GM23338 (cell line): ENCODE measurements around the gene TRHDE. TPM values are rescaled to one million over a fixed set of nuclear protein-coding genes. Genes with fewer than 3 reads are reported as not detected.

Source experiments
- ATAC-seq: fragments of 200-7000 bp; cut with Tn5 transposase; 3 replicates; pipeline ENCODE4 v1.9.1; 2020
- DNase-seq: peaks from one replicate; pipeline ENCODE4 v3.0.0-alpha.2; 2015; ENCODE audit warnings: low spot score
- H2AFZ ChIP-seq: fragments of 200-600 bp; sonication (generic); 2 replicates; pipeline ENCODE4 v1.8.0; 2016; ENCODE audit warnings: antibody characterized with exemption, mild to moderate bottlenecking, moderate library complexity
- H3F3A ChIP-seq: fragments of 200-600 bp; sonication (generic); replicated peaks from 2 replicates; pipeline ENCODE4 v1.8.0; 2017; ENCODE audit warnings: antibody characterized with exemption, mixed run types, low read depth
- H3K27ac ChIP-seq: fragments of 200-600 bp; sonication (generic); 2 replicates; pipeline ENCODE4 v1.6.1; 2016; ENCODE audit warnings: low read depth
- H3K27me3 ChIP-seq: fragments of 200-600 bp; sonication (generic); 2 replicates; pipeline ENCODE4 v1.8.0; 2016; ENCODE audit warnings: mild to moderate bottlenecking, mixed run types, moderate library complexity; ENCODE audit not compliant: insufficient read depth
- H3K36me3 ChIP-seq: fragments of 200-600 bp; sonication (generic); 2 replicates; pipeline ENCODE4 v1.8.0; 2016; ENCODE audit warnings: mild to moderate bottlenecking; ENCODE audit not compliant: insufficient read depth
- H3K4me1 ChIP-seq: fragments of 200-600 bp; sonication (generic); 2 replicates; pipeline ENCODE4 v1.8.0; 2016; ENCODE audit warnings: mild to moderate bottlenecking, moderate library complexity; ENCODE audit not compliant: insufficient read depth
- H3K4me2 ChIP-seq: fragments of 200-600 bp; sonication (generic); 2 replicates; pipeline ENCODE4 v1.7.1; 2017; ENCODE audit warnings: mixed run types
- H3K4me3 ChIP-seq: fragments of 200-600 bp; sonication (generic); 2 replicates; pipeline ENCODE4 v1.6.1; 2016; ENCODE audit warnings: mixed run types
- H3K79me2 ChIP-seq: fragments of 200-600 bp; sonication (generic); replicated peaks from 2 replicates; pipeline ENCODE4 v1.8.0; 2017; ENCODE audit warnings: mild to moderate bottlenecking; ENCODE audit not compliant: insufficient read depth
- H3K9me2 ChIP-seq: fragments of 200-600 bp; sonication (generic); 2 replicates; pipeline ENCODE4 v1.8.0; 2017; ENCODE audit not compliant: insufficient read depth
- H4K20me1 ChIP-seq: fragments of 200-600 bp; sonication (generic); replicated peaks from 2 replicates; pipeline ENCODE4 v1.8.0; 2017; ENCODE audit warnings: mild to moderate bottlenecking; ENCODE audit not compliant: insufficient read depth
- H3K27ac Mint-ChIP-seq: 2 replicates; pipeline ENCODE4 v1.8.0; 2020; ENCODE audit warnings: inconsistent platforms, mild to moderate bottlenecking, moderate library complexity, mixed read lengths
- H3K27me3 Mint-ChIP-seq: 3 replicates; pipeline ENCODE4 v1.8.0; 2022; ENCODE audit warnings: low read depth, mild to moderate bottlenecking, moderate library complexity, mixed read lengths, inconsistent platforms; ENCODE audit not compliant: insufficient read depth, poor library complexity
- H3K36me3 Mint-ChIP-seq: 3 replicates; pipeline ENCODE4 v1.8.0; 2021; ENCODE audit warnings: low read depth, mild to moderate bottlenecking, inconsistent platforms, moderate library complexity, mixed read lengths
- H3K4me1 Mint-ChIP-seq: 3 replicates; pipeline ENCODE4 v1.8.0; 2020; ENCODE audit warnings: mild to moderate bottlenecking, inconsistent platforms, mixed read lengths
- H3K4me3 Mint-ChIP-seq: 3 replicates; pipeline ENCODE4 v1.8.0; 2021; ENCODE audit warnings: moderate library complexity, mild to moderate bottlenecking, inconsistent platforms, mixed read lengths
- H3K9me3 Mint-ChIP-seq: 3 replicates; pipeline ENCODE4 v1.8.0; 2020; ENCODE audit warnings: moderate library complexity, mild to moderate bottlenecking, inconsistent platforms, mixed read lengths
- CREB1 ChIP-seq: fragments of 250-450 bp; sonication (Bioruptor Pico); IDR thresholded peaks from 2 replicates; pipeline ENCODE4 v1.5.0; 2020; ENCODE audit warnings: low read depth, mild to moderate bottlenecking, moderate library complexity
- CTCF ChIP-seq, 2 experiments: fragments of 200-600 bp in 1 of 2; sonication (generic) in 1 of 2; conservative IDR thresholded peaks; 2 replicates each; pipeline versions ENCODE4 v1.5.1 to v1.6.1; 2016 to 2017; ENCODE audit warnings: antibody characterized with exemption in 2 of 2, low read depth in 2 of 2, mild to moderate bottlenecking in 2 of 2, moderate library complexity in 1 of 2
- ETS1 ChIP-seq: IDR thresholded peaks from 2 replicates; pipeline ENCODE4 v1.6.1; 2016; ENCODE audit warnings: antibody characterized with exemption
- EZH2 ChIP-seq: fragments of 200-600 bp; sonication (generic); IDR thresholded peaks from one replicate; pipeline ENCODE4 v1.8.0; 2017; ENCODE audit warnings: antibody characterized with exemption, mild to moderate bottlenecking, low read depth; ENCODE audit not compliant: unreplicated experiment
- EZH2phosphoT487 ChIP-seq: fragments of 200-600 bp; sonication (generic); IDR thresholded peaks from one replicate; pipeline ENCODE4 v1.8.1; 2018; ENCODE audit warnings: antibody characterized with exemption; ENCODE audit not compliant: unreplicated experiment
- JUNB ChIP-seq: IDR thresholded peaks from one replicate; pipeline ENCODE4 v1.6.1; 2016; ENCODE audit warnings: antibody characterized with exemption; ENCODE audit not compliant: unreplicated experiment
- NANOG ChIP-seq: IDR thresholded peaks from 2 replicates; pipeline ENCODE4 v1.6.1; 2016; ENCODE audit warnings: antibody characterized with exemption, borderline replicate concordance
- POLR2AphosphoS5 ChIP-seq: IDR thresholded peaks from 2 replicates; pipeline ENCODE4 v1.6.1; 2016; ENCODE audit warnings: antibody characterized with exemption, low read depth
- REST ChIP-seq: IDR thresholded peaks from one replicate; pipeline ENCODE4 v1.6.1; 2018; ENCODE audit warnings: antibody characterized with exemption; ENCODE audit not compliant: unreplicated experiment
- STAT1 ChIP-seq: IDR thresholded peaks from one replicate; pipeline ENCODE4 v1.6.1; 2016; ENCODE audit warnings: antibody characterized with exemption; ENCODE audit not compliant: unreplicated experiment
- ZNF114 ChIP-seq: fragments of 250-450 bp; sonication (Bioruptor Pico); IDR thresholded peaks from 2 replicates; pipeline ENCODE4 v1.5.0; 2020; ENCODE audit warnings: mild to moderate bottlenecking, moderate library complexity
- ZNF331 ChIP-seq: fragments of 250-450 bp; sonication (Bioruptor Pico); IDR thresholded peaks from 2 replicates; pipeline ENCODE4 v1.5.0; 2020; ENCODE audit warnings: low read depth, mild to moderate bottlenecking, moderate library complexity
- ZNF462 ChIP-seq: fragments of 250-450 bp; sonication (Bioruptor Pico); IDR thresholded peaks from 2 replicates; pipeline ENCODE4 v1.5.0; 2020; ENCODE audit warnings: mild to moderate bottlenecking, moderate library complexity
- polyA plus RNA-seq: library from polyadenylated mRNA; unstranded; fragments of >200 nt; fragmentation: Nextera tagmentation; extraction: Ambion mirVana; gene quantifications from 2 replicates; pipeline ENCODE4 v1.2.1, GENCODE V29; 2016
- total RNA-seq: library from RNA; depleted of rRNA; stranded (reverse); fragments of >200 nt; shearing (Covaris generic); gene quantifications from 2 replicates; pipeline ENCODE4 v1.2.3, GENCODE V29; 2014

The TRHDE gene
- total and polyA plus RNA-seq, 2 experiments from 2014 or later = 1.3 to 7.7 TPM

- H3K9me2 ChIP-seq = peaks cover 6% of the 10 kb centered on the region; the same call in 1 of the 2 replicates
- no peaks in the 10 kb centered on the region for H3K4me1 ChIP-seq
- H3K4me2 ChIP-seq = no peak overlapping the region
- no peaks in the 10 kb centered on the region for H3K27me3 Mint-ChIP-seq
- H3K4me1 Mint-ChIP-seq = no peaks in the 10 kb centered on the region
- H3K36me3 Mint-ChIP-seq = no peaks in the 10 kb centered on the region
- H3K9me3 Mint-ChIP-seq = no peaks in the 10 kb centered on the region
- TF ChIP-seq ETS1 = no peak
- no peak for TF ChIP-seq EZH2phosphoT487
- no peak for TF ChIP-seq POLR2AphosphoS5
- no peak for TF ChIP-seq EZH2
- no peak for TF ChIP-seq JUNB
- TF ChIP-seq REST = no peak
- no peak for TF ChIP-seq CTCF (conservative IDR thresholded peaks at IDR 0.05; ENCODE audit: low read depth in 2 of 2)
- TF ChIP-seq CREB1 (CRISPR knock-in tag) = no peak
- TF ChIP-seq ZNF462 (CRISPR knock-in tag) = no peak
- no peak for TF ChIP-seq STAT1
- TF ChIP-seq ZNF114 = no peak
- no peak for TF ChIP-seq ZNF331 (CRISPR knock-in tag)
- no peak for TF ChIP-seq NANOG
- no peak overlapping the region for H3K27ac Mint-ChIP-seq
- DNase-seq (no peak), ATAC-seq (no peak)
- H3K79me2 ChIP-seq = no peaks in the 10 kb centered on the region
- H3F3A ChIP-seq = no peaks in the 10 kb centered on the region
- H4K20me1 ChIP-seq = no peaks in the 10 kb centered on the region
- no peaks in the 10 kb centered on the region for H3K27me3 ChIP-seq
- H3K4me3 ChIP-seq = no peak overlapping the region
- H3K27ac ChIP-seq = no peak overlapping the region
- H3K36me3 ChIP-seq = no peaks in the 10 kb centered on the region
- no peak overlapping the region for H2AFZ ChIP-seq
- H3K4me3 Mint-ChIP-seq = no peak overlapping the region
Observed at GRCh38 chr12:72296389-72296788, 24.2 kb downstream of the TRHDE start.
